CD14-positive monocyte (primary cell): ENCODE results near the gene VMAC. TPM values are rescaled to one million over a fixed set of nuclear protein-coding genes. Genes with fewer than 3 reads are reported as not detected.

Source experiments
- DNase-seq, 3 donors: peaks; one replicate each; pipeline ENCODE4 v3.0.0-alpha.2; 2011 to 2022
- H2AFZ ChIP-seq: 2 replicates; pipeline ENCODE4 v1.6.0; 2012; ENCODE audit warnings: mild to moderate bottlenecking, low read depth, low read length, inconsistent platforms; ENCODE audit not compliant: insufficient read depth, poor library complexity, severe bottlenecking
- H3K27ac ChIP-seq, 2 donors: 1 replicate in 1 of 2; 2 replicates in 1 of 2; pipeline ENCODE4 v1.5.1; 2012 to 2013; ENCODE audit warnings: low read length in 2 of 2, control low read depth in 1 of 2, inconsistent platforms in 1 of 2, low read depth in 1 of 2, mild to moderate bottlenecking in 1 of 2
- H3K27me3 ChIP-seq, 2 donors: one replicate each; pipeline versions ENCODE4 v1.6.0 to v1.6.1; 2011 to 2013; ENCODE audit warnings: low read length in 2 of 2; ENCODE audit not compliant: control insufficient read depth in 2 of 2, insufficient read depth in 2 of 2
- H3K36me3 ChIP-seq, 2 donors: replicated peaks in 1 of 2; 1 replicate in 1 of 2; 2 replicates in 1 of 2; pipeline versions ENCODE4 v1.5.1 to v1.6.1; 2012 to 2013; ENCODE audit warnings: low read length in 2 of 2, control low read depth in 1 of 2, inconsistent platforms in 1 of 2, mild to moderate bottlenecking in 1 of 2; ENCODE audit not compliant: insufficient read depth in 2 of 2, control insufficient read depth in 1 of 2
- H3K4me1 ChIP-seq, 2 donors: 1 replicate in 1 of 2; 2 replicates in 1 of 2; pipeline versions ENCODE4 v1.5.1 to v1.6.1; 2012 to 2013; ENCODE audit warnings: low read length in 2 of 2, control low read depth in 1 of 2, inconsistent platforms in 1 of 2, mild to moderate bottlenecking in 1 of 2, moderate library complexity in 1 of 2; ENCODE audit not compliant: insufficient read depth in 2 of 2, control insufficient read depth in 1 of 2
- H3K4me2 ChIP-seq: replicated peaks from 2 replicates; pipeline ENCODE3; 2012; ENCODE audit warnings: low read length, moderate library complexity, mild to moderate bottlenecking; ENCODE audit not compliant: poor library complexity, severe bottlenecking; ENCODE audit errors: extremely low read depth
- H3K4me3 ChIP-seq, 3 experiments: fragments of 200-600 bp in 1 of 3; sonication (generic) in 1 of 3; replicated peaks in 1 of 3; 1 replicate in 2 of 3; 2 replicates in 1 of 3; pipeline ENCODE4 v1.5.1; 2011 to 2013; ENCODE audit warnings: low read length in 3 of 3, mild to moderate bottlenecking in 3 of 3, control low read depth in 2 of 3, low read depth in 2 of 3, inconsistent platforms in 1 of 3, moderate library complexity in 1 of 3
- H3K79me2 ChIP-seq: 2 replicates; pipeline ENCODE4 v1.6.0; 2012; ENCODE audit warnings: mild to moderate bottlenecking, control low read depth, inconsistent platforms, low read length, moderate library complexity; ENCODE audit not compliant: insufficient read depth
- H3K9ac ChIP-seq: 2 replicates; pipeline ENCODE4 v1.6.0; 2017; ENCODE audit warnings: low read length, mild to moderate bottlenecking; ENCODE audit not compliant: insufficient read depth, poor library complexity, severe bottlenecking
- H3K9me3 ChIP-seq, 2 donors: replicated peaks in 1 of 2; 1 replicate in 1 of 2; 2 replicates in 1 of 2; pipeline versions ENCODE4 v1.5.1 to v1.6.1; 2012 to 2013; ENCODE audit warnings: low read length in 2 of 2, control low read depth in 1 of 2; ENCODE audit not compliant: control insufficient read depth in 1 of 2, insufficient read depth in 1 of 2
- H4K20me1 ChIP-seq: 2 replicates; pipeline ENCODE4 v1.6.0; 2012; ENCODE audit warnings: mild to moderate bottlenecking, low read length, control low read depth, moderate library complexity; ENCODE audit not compliant: insufficient read depth
- H3K27ac Mint-ChIP-seq, 7 donors: one replicate each; pipeline ENCODE4 v1.8.0; 2020; ENCODE audit warnings: mild to moderate bottlenecking in 7 of 7, mixed read lengths in 7 of 7, moderate library complexity in 6 of 7, inconsistent platforms in 2 of 7
- H3K27me3 Mint-ChIP-seq, 3 donors: one replicate each; pipeline ENCODE4 v1.8.0; 2021 to 2022; ENCODE audit warnings: low read depth in 3 of 3, mild to moderate bottlenecking in 3 of 3, mixed read lengths in 3 of 3, moderate library complexity in 3 of 3, inconsistent platforms in 1 of 3
- H3K36me3 Mint-ChIP-seq, 2 donors: one replicate each; pipeline ENCODE4 v1.8.0; 2020; ENCODE audit warnings: mixed read lengths in 2 of 2, inconsistent platforms in 1 of 2, mild to moderate bottlenecking in 1 of 2
- H3K4me1 Mint-ChIP-seq: one replicate; pipeline ENCODE4 v1.8.0; 2020; ENCODE audit warnings: mild to moderate bottlenecking, mixed read lengths
- H3K4me3 Mint-ChIP-seq, 2 donors: one replicate each; pipeline ENCODE4 v1.8.0; 2020; ENCODE audit warnings: mild to moderate bottlenecking in 2 of 2, mixed read lengths in 2 of 2, moderate library complexity in 1 of 2
- H3K9me3 Mint-ChIP-seq, 7 donors: one replicate each; pipeline ENCODE4 v1.8.0; 2020 to 2022; ENCODE audit warnings: mixed read lengths in 7 of 7, mild to moderate bottlenecking in 6 of 7, moderate library complexity in 6 of 7, inconsistent platforms in 2 of 7
- CTCF ChIP-seq: fragments of 200-600 bp; IDR thresholded peaks from one replicate; pipeline ENCODE4 v1.8.0; 2022; ENCODE audit warnings: antibody characterized with exemption, mild to moderate bottlenecking
- WGBS: methylation state at CpG from one replicate; pipeline ENCODE4 v1.1.5; 2013; ENCODE audit warnings: missing lambda C conversion rate; ENCODE audit not compliant: insufficient coverage; 5-methylcytosine and 5-hydroxymethylcytosine counted together
- intact Hi-C, 2 donors: fragments of 100-400 bp; cut with micrococcal nuclease; formaldehyde crosslinking; loops; one replicate each; pipeline versions ENCODE4 v1.15.0 to v1.15.1; 2023
- polyA plus RNA-seq, 3 donors: library from polyadenylated mRNA; depleted of rRNA in 1 of 3; unstranded in 2 of 3; stranded (reverse) in 1 of 3; fragments of 300-500 nt in 2 of 3; fragments of >200 nt in 1 of 3; fragmentation: Illumina TruSeq in 2 of 3; gene quantifications; 1 replicate in 2 of 3; 2 replicates in 1 of 3; pipeline ENCODE4 v1.2.3, GENCODE V29; 2012 to 2021

VMAC gene
- polyA plus RNA-seq, 3 donors, result 3.1 to 13.0 (median 4.3) TPM

- intact Hi-C loops, result no loop called here
- H3K27ac ChIP-seq, result peak overlapping the region; percentile 56 to 70
- H3K36me3 Mint-ChIP-seq, result peaks cover 22 to 24% of the 10 kb centered on the region in 2 donors
- WGBS, result 2% methylated on average over 16 of the region's 19 CpGs
- peak; percentile 46 to 62 (median 57) for DNase-seq
- H3K27ac Mint-ChIP-seq, result peak overlapping the region; percentile 57 to 90 (median 88)
- no peak for TF ChIP-seq CTCF
- peaks cover 82% of the 10 kb centered on the region for H3K4me1 Mint-ChIP-seq
- no peaks in the 10 kb centered on the region for H3K27me3 ChIP-seq
- H3K9ac ChIP-seq, result peak overlapping the region; percentile 29
- peak overlapping the region; percentile 72 for H3K4me2 ChIP-seq
- H3K79me2 ChIP-seq, result peaks cover 83% of the 10 kb centered on the region
- no peaks in the 10 kb centered on the region for H3K9me3 ChIP-seq
- H4K20me1 ChIP-seq, result peaks cover 62% of the 10 kb centered on the region
- no peak overlapping the region for H2AFZ ChIP-seq
- peak overlapping the region; percentile 66 to 76 for H3K4me3 Mint-ChIP-seq
- H3K4me3 ChIP-seq, result peak overlapping the region in 1 of 3 experiments; percentile 58
- peaks cover 0 to 5% (median 0%) of the 10 kb centered on the region in 3 donors for H3K27me3 Mint-ChIP-seq
- peaks cover 8 to 17% of the 10 kb centered on the region in 2 donors for H3K36me3 ChIP-seq
- H3K4me1 ChIP-seq, result peaks cover 67% of the 10 kb centered on the region in 2 donors
- H3K9me3 Mint-ChIP-seq, result no peaks in the 10 kb centered on the region
Observed at GRCh38 chr19:5951338-5951861, 46.7 kb downstream of the VMAC start.

DNA sequence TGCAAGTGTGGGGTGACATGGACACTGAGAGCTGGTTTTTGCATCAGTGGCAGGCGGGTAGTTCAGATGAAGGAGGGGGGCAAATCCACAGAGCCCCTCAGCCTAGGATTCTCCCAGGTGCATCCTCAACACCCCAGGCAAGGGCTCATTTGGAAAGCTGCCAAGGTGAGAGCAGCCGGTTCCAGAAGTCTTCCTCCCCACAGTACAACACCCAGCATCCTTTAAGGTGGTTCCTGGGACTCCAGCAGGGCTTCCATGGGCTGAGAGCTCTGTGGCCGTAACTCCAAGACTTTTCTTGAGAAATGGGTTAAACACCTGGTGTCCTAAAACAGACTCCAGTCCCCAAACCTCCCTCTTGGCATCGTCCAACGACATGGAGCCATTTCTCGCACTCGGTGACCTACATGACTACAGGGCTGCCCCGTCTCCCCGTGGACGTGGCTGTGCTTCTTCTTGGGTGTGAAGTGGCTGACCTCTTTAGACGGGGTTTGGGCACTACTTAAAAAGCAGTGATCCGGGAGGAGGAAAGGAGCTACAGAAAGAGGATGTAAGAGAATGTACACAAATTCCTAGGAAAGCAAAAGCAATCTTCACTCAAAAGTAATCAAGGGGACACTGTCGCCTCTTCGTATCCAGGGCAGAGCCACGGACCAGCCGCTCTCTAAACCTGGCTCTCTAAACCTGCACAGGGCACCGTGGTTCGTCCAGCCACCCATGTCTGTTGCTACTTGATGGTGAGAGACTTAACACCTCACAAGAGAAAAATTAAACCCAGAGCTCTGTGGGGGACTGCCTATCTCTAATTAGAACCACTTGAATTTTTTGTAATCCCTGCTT is 47.7 kb downstream of the VMAC start:
- H3K27me3 Mint-ChIP-seq, result peaks cover 0 to 5% (median 0%) of the 10 kb centered on the region in 3 donors
- no peak for TF ChIP-seq CTCF
- no peak overlapping the region for H3K4me3 Mint-ChIP-seq
- WGBS, result 85% methylated on average over 10 of the region's 18 CpGs
- H2AFZ ChIP-seq, result no peak overlapping the region
- peaks cover 27 to 28% of the 10 kb centered on the region in 2 donors for H3K36me3 Mint-ChIP-seq
- peaks cover 88% of the 10 kb centered on the region for H3K79me2 ChIP-seq
- H3K4me3 ChIP-seq, result peak overlapping the region in 1 of 3 experiments; percentile 58
- H3K4me1 Mint-ChIP-seq, result peaks cover 71% of the 10 kb centered on the region
- H4K20me1 ChIP-seq, result peaks cover 72% of the 10 kb centered on the region
- no peaks in the 10 kb centered on the region for H3K27me3 ChIP-seq
- peaks cover 8 to 24% of the 10 kb centered on the region in 2 donors for H3K36me3 ChIP-seq
- DNase-seq, result no peak
- no peaks in the 10 kb centered on the region for H3K9me3 Mint-ChIP-seq
- H3K9me3 ChIP-seq, result no peaks in the 10 kb centered on the region
- intact Hi-C loops, result no loop called here
- H3K9ac ChIP-seq, result peak overlapping the region; percentile 29
- peak overlapping the region; percentile 57 to 91 (median 88) for H3K27ac Mint-ChIP-seq
- peak overlapping the region; percentile 56 to 70 for H3K27ac ChIP-seq
- H3K4me2 ChIP-seq, result peak overlapping the region; percentile 72
- peaks cover 56 to 57% of the 10 kb centered on the region in 2 donors for H3K4me1 ChIP-seq
